ENCODE data around the gene SERINC4.

GRCh38 chr15:43799945-43800285 lies at the start of gene SERINC4:
- no peak for TF ChIP-seq CTCF (IDR thresholded peaks at IDR 0.05; ENCODE audit: low read length)
- no peak for TF ChIP-seq EZH2 (IDR thresholded peaks at IDR 0.05; ENCODE audit: borderline replicate concordance, low read length)
